ENCODE measurements around the gene SCRT2. TPM values are rescaled to one million over a fixed set of nuclear protein-coding genes. Genes with fewer than 3 reads are reported as not detected.

Gene SCRT2
- total and polyA plus RNA-seq, 2 of the 8 experiments (the other 6 are each of a cell fraction or from before 2014, with no cell fraction given): 0.12 to 0.34 TPM

GRCh38 chr20:650281-650680 lies 25.3 kb downstream of the SCRT2 start:
- WGBS, 2 experiments (ENCODE audit: extremely low coverage in 1 of 2, insufficient coverage in 1 of 2, insufficient read length in 1 of 2, insufficient replicate concordance in 2 of 2, low coverage in 1 of 2, low lambda C conversion rate in 2 of 2, missing lambda C conversion rate in 1 of 2): 81% methylated on average over 5 of the region's 5 CpGs; no CpG with 5 or more reads in 1 of the 2 experiments
- H2AK5ac ChIP-seq (ENCODE audit: low read depth, low read length): no peak overlapping the region
- FAIRE-seq (no peak), DNase-seq (ENCODE audit: low read depth in 1 of 2, low spot score in 2 of 2) (no peak)
- H4K20me1 ChIP-seq (replicated peaks in 1 of 2; ENCODE audit: control insufficient read depth in 1 of 2, insufficient read depth in 2 of 2, low read length in 2 of 2): peaks cover 0 to 4% of the 10 kb centered on the region in 2 experiments
- no peak overlapping the region for H4K5ac ChIP-seq (ENCODE audit: insufficient read length, low read depth, low read length)
- no peak overlapping the region for H4K91ac ChIP-seq (replicated peaks; ENCODE audit: insufficient read length, low read length)
- H4K8ac ChIP-seq (ENCODE audit: extremely low read depth, insufficient read depth, low read length): no peak overlapping the region
- H3K56ac ChIP-seq (replicated peaks; ENCODE audit: insufficient read length, low read depth, low read length): no peak overlapping the region
- H3K27me3 ChIP-seq (replicated peaks in 1 of 4; ENCODE audit: control insufficient read depth in 3 of 4, extremely low read depth in 1 of 4, insufficient read depth in 3 of 4, low read length in 3 of 4): peaks cover 0 to 7% (median 0%) of the 10 kb centered on the region in 4 experiments; a peak in 3 of 7 replicates
- H3K79me1 ChIP-seq (ENCODE audit: low read depth, low read length): no peaks in the 10 kb centered on the region
- no peak overlapping the region for H3K4me3 ChIP-seq (ENCODE audit: extremely low read depth in 1 of 4, insufficient read depth in 2 of 4, low read depth in 3 of 4, low read length in 4 of 4)
- no peaks in the 10 kb centered on the region for H3K79me2 ChIP-seq (ENCODE audit: control insufficient read depth in 1 of 2, insufficient read depth in 2 of 2, low read length in 2 of 2)
- ChIA-PET CTCF (ENCODE audit: partially characterized antibody) (interaction anchor here (1.2 to 11.0 kb wide), 6 partner anchors 10 to 89 kb away, joined by 4 to 157 read pairs (median 14); no protein-coding TSS in a partner anchor), POLR2A (ENCODE audit: partially characterized antibody) (interaction anchor here (1.7 to 2.9 kb wide), 3 partner anchors 12 to 54 kb away, joined by 4 to 19 read pairs (median 4); no protein-coding TSS in a partner anchor)
- H3K4me2 ChIP-seq (ENCODE audit: insufficient read depth in 1 of 2, low read depth in 2 of 2, low read length in 2 of 2): no peak overlapping the region
- no peak overlapping the region for H2BK15ac ChIP-seq (ENCODE audit: low read length)
- no peaks in the 10 kb centered on the region for H3K9me3 ChIP-seq (ENCODE audit: insufficient read depth in 2 of 2, low read depth in 1 of 2, low read length in 1 of 2)
- H3K4me1 ChIP-seq (replicated peaks in 1 of 4; ENCODE audit: control insufficient read depth in 3 of 4, insufficient read depth in 4 of 4, low read length in 3 of 4): peaks cover 6 to 23% (median 13%) of the 10 kb centered on the region in 4 experiments
- no peak overlapping the region for H3K9ac ChIP-seq (replicated peaks in 1 of 4; ENCODE audit: extremely low read depth in 1 of 4, low read depth in 3 of 4, low read length in 3 of 4)
- H3K27ac ChIP-seq (ENCODE audit: low read depth, low read length): no peak overlapping the region
- no peak overlapping the region for H2BK120ac ChIP-seq (replicated peaks; ENCODE audit: low read depth, low read length)
- no peak overlapping the region for H3K4ac ChIP-seq (replicated peaks; ENCODE audit: insufficient read length, low read depth, low read length)
- H3K36me3 ChIP-seq (ENCODE audit: control insufficient read depth in 2 of 4, insufficient read depth in 4 of 4, low read length in 3 of 4): peaks cover 7 to 16% (median 15%) of the 10 kb centered on the region in 4 experiments; a peak in 7 of 8 replicates
- H2BK12ac ChIP-seq (ENCODE audit: low read depth, low read length): no peak overlapping the region
- H3K14ac ChIP-seq (ENCODE audit: insufficient read length): no peak overlapping the region
- H2BK5ac ChIP-seq (ENCODE audit: low read depth, low read length): no peak overlapping the region
- no peak overlapping the region for H3K23ac ChIP-seq (ENCODE audit: insufficient read length)
- no peak overlapping the region for H2BK20ac ChIP-seq (ENCODE audit: low read length)
- no peak overlapping the region for H3K18ac ChIP-seq (ENCODE audit: extremely low read depth, low read length)
- peaks cover 10% of the 10 kb centered on the region; the same call in 1 of the 2 replicates for H3K23me2 ChIP-seq (ENCODE audit: low read depth, low read length)
- no peak overlapping the region for H2AFZ ChIP-seq (ENCODE audit: low read length)
- TF ChIP-seq CREB1 (IDR thresholded peaks at IDR 0.05) (no peak), CTBP2 (IDR thresholded peaks at IDR 0.05; ENCODE audit: borderline replicate concordance, insufficient read depth, insufficient read length, low read length) (no peak), NANOG (IDR thresholded peaks at IDR 0.05; ENCODE audit: insufficient read depth, low read depth, low read length, poor library complexity, severe bottlenecking) (no peak), SIRT6 (IDR thresholded peaks at IDR 0.05; ENCODE audit: low read length) (no peak), ZNF274 (IDR thresholded peaks at IDR 0.05; ENCODE audit: borderline replicate concordance, extremely low read depth, low read length) (no peak), ATF3 (IDR thresholded peaks at IDR 0.05; ENCODE audit: insufficient read depth, low read depth, low read length) (no peak), USF2 (IDR thresholded peaks at IDR 0.05; ENCODE audit: low read length) (no peak), CBX5 (IDR thresholded peaks at IDR 0.05; ENCODE audit: low read depth, low read length) (no peak), RNF2 (IDR thresholded peaks at IDR 0.05; ENCODE audit: borderline replicate concordance, low read depth, low read length, missing control alignments, poor library complexity, severe bottlenecking) (no peak), SIN3A (conservative IDR thresholded peaks at IDR 0.05 in 1 of 2, IDR thresholded peaks at IDR 0.05 in 1 of 2; ENCODE audit: low read depth in 1 of 2, low read length in 2 of 2) (no peak), SIX5 (IDR thresholded peaks at IDR 0.05; ENCODE audit: low read depth, low read length) (no peak)
